ENCODE data around the gene ANKRD13A.
A peak's percentile ranks its signal among the peaks of the same experiment; 100 is the strongest.

ANKRD13A gene

DNA sequence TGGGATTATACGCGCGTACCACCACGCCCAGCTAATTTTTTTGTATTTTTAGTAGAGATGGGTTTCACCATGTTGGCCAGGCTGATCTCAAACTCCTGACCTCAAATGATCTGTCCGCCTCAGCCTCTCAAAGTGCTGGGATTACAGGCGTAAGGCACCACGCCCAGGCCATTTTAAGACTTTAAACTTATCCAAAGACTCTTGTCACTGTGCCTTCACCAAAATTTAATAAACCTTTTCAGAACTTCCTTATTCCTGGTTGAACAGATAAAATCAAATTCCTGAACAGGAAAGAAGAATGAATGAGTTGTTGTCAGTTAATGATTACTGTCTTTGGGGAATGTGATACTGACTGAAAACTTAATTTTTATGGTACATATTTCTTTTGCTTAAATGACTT lies 40.9 kb upstream of the ANKRD13A start:
- TF ChIP-seq, protein P1, sequence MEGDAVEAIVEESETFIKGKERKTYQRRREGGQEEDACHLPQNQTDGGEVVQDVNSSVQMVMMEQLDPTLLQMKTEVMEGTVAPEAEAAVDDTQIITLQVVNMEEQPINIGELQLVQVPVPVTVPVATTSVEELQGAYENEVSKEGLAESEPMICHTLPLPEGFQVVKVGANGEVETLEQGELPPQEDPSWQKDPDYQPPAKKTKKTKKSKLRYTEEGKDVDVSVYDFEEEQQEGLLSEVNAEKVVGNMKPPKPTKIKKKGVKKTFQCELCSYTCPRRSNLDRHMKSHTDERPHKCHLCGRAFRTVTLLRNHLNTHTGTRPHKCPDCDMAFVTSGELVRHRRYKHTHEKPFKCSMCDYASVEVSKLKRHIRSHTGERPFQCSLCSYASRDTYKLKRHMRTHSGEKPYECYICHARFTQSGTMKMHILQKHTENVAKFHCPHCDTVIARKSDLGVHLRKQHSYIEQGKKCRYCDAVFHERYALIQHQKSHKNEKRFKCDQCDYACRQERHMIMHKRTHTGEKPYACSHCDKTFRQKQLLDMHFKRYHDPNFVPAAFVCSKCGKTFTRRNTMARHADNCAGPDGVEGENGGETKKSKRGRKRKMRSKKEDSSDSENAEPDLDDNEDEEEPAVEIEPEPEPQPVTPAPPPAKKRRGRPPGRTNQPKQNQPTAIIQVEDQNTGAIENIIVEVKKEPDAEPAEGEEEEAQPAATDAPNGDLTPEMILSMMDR (conservative IDR thresholded peaks at IDR 0.05) = no peak
- no peak overlapping the region for H3K27ac ChIP-seq

DNA sequence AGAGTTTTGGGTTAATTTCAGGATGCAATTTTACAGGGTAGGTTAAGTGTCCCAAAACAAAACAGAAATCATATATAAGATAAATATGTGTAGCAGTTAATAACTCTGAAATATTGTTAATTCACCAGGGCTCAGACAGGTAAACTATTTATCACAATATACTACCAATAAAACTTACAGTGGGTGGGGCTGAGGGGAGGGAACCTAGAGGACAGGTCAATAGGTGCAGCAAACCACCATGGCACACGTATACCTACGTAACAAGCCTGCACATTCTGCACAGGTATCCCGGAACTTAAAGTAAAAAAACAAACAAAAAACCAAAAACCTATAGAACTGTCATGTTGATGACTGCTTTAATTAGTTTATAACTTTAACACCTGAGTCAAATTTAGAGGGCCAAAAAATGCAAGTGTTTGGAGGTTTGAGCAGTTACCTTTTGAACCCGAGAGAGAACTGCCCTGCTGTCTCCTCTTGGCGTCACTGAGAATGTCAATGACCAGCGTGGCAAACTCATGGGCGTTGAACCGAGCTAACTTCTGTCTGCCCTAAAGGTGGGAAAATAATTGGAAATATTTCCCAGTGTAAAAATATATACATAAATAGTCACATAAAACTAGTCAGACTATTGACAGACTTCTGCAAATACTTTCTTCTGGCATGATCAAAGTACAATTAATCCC lies 39.7 kb upstream of the ANKRD13A start:
- peak overlapping the region; percentile 96 for H3K27ac ChIP-seq
- TF ChIP-seq, protein P1 (conservative IDR thresholded peaks at IDR 0.05) = no peak

GRCh38 chr12:109961201-109961600 lies 38.0 kb upstream of the ANKRD13A start:
- H3K27ac ChIP-seq = peak overlapping the region; percentile 96
- TF ChIP-seq, protein P1 (conservative IDR thresholded peaks at IDR 0.05) = no peak

DNA sequence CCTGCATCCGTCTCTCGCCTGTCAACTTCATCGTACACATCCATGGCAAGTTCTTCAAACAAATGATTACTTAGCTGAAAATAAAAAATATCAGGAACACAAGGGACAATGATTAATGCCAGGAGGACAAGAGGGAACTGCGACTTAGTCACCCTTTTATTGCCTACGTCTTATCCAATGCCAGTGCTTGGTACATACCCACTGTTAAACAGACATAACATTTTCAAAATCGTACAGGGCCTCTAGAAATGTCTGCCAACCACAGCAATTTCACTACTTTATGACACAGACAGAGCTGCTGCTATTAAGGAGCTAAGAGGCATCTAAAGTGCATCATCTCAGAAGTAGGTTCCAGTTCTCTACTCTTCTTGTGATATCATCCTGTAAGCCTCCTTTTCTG lies 37.6 kb upstream of the ANKRD13A start:
- TF ChIP-seq, protein P1 (conservative IDR thresholded peaks at IDR 0.05) = no peak
- H3K27ac ChIP-seq = peak overlapping the region; percentile 96

GRCh38 chr12:109962398-109962797 lies 36.8 kb upstream of the ANKRD13A start:
- peak overlapping the region; percentile 96 for H3K27ac ChIP-seq
- TF ChIP-seq, protein P1 (conservative IDR thresholded peaks at IDR 0.05) = no peak

DNA sequence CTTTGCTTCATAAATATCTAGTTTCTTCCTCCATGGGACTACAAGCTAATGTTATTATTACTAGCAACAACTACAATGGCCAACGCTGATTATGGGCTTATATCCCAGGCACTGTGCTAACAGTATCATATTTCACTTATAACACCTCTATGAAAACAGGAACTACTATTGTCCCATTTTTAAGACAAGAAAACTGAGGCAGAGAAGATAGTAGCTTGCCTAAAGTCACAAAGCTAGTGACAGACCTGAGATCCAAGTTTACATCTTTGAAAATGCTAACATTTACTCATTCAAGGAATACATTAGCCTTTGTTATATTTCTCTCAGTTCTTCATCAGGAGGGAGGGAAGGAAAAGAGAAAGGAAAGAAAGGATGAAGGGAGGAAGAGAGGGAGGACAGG lies 35.9 kb upstream of the ANKRD13A start:
- H3K27ac ChIP-seq = peak overlapping the region; percentile 96
- TF ChIP-seq, protein P1 (conservative IDR thresholded peaks at IDR 0.05) = no peak

DNA sequence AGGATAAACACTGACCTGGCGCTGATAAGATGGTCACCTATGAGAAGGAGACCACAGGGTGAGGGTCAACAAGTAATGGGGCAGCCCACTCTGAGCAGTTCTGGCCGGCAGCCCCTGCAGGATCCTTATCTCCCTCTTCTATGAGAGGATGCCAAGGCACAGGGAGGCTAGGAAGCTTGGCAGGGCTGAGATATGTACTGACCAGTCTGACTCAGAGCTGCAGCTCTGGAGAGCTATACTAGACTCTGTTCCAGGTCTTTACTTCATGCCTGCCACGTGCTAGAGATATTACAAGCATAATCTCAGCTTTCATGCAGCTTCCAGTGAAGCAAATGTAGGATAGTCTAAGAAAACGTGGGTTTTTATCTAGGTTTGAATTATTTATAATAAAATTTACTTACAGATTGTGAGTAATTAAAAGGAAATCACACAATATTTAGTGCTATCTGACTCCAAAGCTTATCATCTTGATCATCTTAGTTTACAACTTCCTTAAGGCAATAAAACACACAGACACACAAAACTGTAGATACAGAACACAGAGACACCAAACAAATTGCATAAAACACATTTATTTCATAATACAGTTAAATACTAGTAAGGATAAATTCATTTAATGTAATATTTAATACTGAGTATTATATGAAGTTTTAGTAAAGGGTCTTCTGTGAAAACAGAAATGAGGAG lies 35.3 kb upstream of the ANKRD13A start:
- peak overlapping the region; percentile 96 for H3K27ac ChIP-seq

More for the DNA sequence above, 35.3 kb upstream of the ANKRD13A start:
- TF ChIP-seq, protein P1 (conservative IDR thresholded peaks at IDR 0.05) = no peak
